Loucy (cell line): ENCODE results near the gene CSRP2.

Experiments
- H2AFZ ChIP-seq: fragments of 200-600 bp; sonication (generic); 2 replicates; pipeline ENCODE4 v1.6.0; 2016; ENCODE audit warnings: antibody characterized with exemption, mild to moderate bottlenecking, low read length, moderate library complexity
- H3F3A ChIP-seq: fragments of 200-600 bp; 2 replicates; pipeline ENCODE4 v1.6.0; 2016; ENCODE audit warnings: antibody characterized with exemption, low read depth, mild to moderate bottlenecking
- H3K27me3 ChIP-seq: fragments of 200-600 bp; sonication (generic); 2 replicates; pipeline ENCODE4 v1.6.1; 2014; ENCODE audit warnings: low read length, mild to moderate bottlenecking; ENCODE audit not compliant: insufficient read depth, poor library complexity, severe bottlenecking
- H3K36me3 ChIP-seq: fragments of 200-600 bp; sonication (generic); 2 replicates; pipeline ENCODE4 v1.6.1; 2016; ENCODE audit warnings: low read length; ENCODE audit not compliant: insufficient read depth
- H3K4me1 ChIP-seq: fragments of 200-600 bp; sonication (generic); 2 replicates; pipeline ENCODE4 v1.5.1; 2014; ENCODE audit warnings: low read length, mild to moderate bottlenecking; ENCODE audit not compliant: insufficient read depth, poor library complexity, severe bottlenecking
- H3K4me2 ChIP-seq: fragments of 200-600 bp; sonication (generic); 2 replicates; pipeline ENCODE4 v1.6.0; 2014; ENCODE audit warnings: antibody characterized with exemption, low read length, low read depth, mild to moderate bottlenecking; ENCODE audit not compliant: poor library complexity, severe bottlenecking
- H3K4me3 ChIP-seq: fragments of 200-600 bp; sonication (generic); 2 replicates; pipeline ENCODE4 v1.5.1; 2014; ENCODE audit warnings: low read length, mild to moderate bottlenecking, mixed read lengths; ENCODE audit not compliant: poor library complexity, severe bottlenecking
- H3K79me2 ChIP-seq: fragments of 200-600 bp; sonication (generic); 2 replicates; pipeline ENCODE4 v1.6.1; 2014; ENCODE audit warnings: low read length; ENCODE audit not compliant: insufficient read depth
- H3K9ac ChIP-seq: fragments of 200-600 bp; sonication (generic); 2 replicates; pipeline ENCODE4 v1.6.0; 2014; ENCODE audit warnings: mild to moderate bottlenecking, low read depth, low read length, moderate library complexity; ENCODE audit not compliant: poor library complexity, severe bottlenecking
- H3K9me2 ChIP-seq: fragments of 200-600 bp; sonication (generic); replicated peaks from 2 replicates; pipeline ENCODE4 v1.6.1; 2016; ENCODE audit warnings: low read depth, low read length, mixed read lengths
- H3K9me3 ChIP-seq: fragments of 200-600 bp; sonication (generic); 2 replicates; pipeline ENCODE4 v1.6.1; 2014; ENCODE audit warnings: mild to moderate bottlenecking, antibody characterized with exemption, low read length, low read depth; ENCODE audit not compliant: insufficient read depth
- H4K20me1 ChIP-seq: fragments of 200-600 bp; sonication (generic); 2 replicates; pipeline ENCODE4 v1.6.0; 2014; ENCODE audit warnings: antibody characterized with exemption, low read length, mild to moderate bottlenecking; ENCODE audit not compliant: insufficient read depth, poor library complexity, severe bottlenecking
- CTCF ChIP-seq: fragments of 200-600 bp; sonication (generic); conservative IDR thresholded peaks from 2 replicates; pipeline ENCODE4 v1.5.1; 2014; ENCODE audit warnings: mild to moderate bottlenecking, antibody characterized with exemption, low read length
- EZH2phosphoT487 ChIP-seq: fragments of 200-600 bp; IDR thresholded peaks from 2 replicates; pipeline ENCODE4 v1.6.1; 2018; ENCODE audit warnings: antibody characterized with exemption, mild to moderate bottlenecking, moderate library complexity, borderline replicate concordance

CSRP2 gene

GRCh38 chr12:76810671-76811419, 68.0 kb downstream of the CSRP2 start:
- TF ChIP-seq CTCF, result no peak
- TF ChIP-seq EZH2phosphoT487, result no peak
- no peaks in the 10 kb centered on the region for H4K20me1 ChIP-seq
- no peak overlapping the region for H3K4me3 ChIP-seq
- peaks cover 58% of the 10 kb centered on the region for H3K36me3 ChIP-seq
- no peaks in the 10 kb centered on the region for H3K79me2 ChIP-seq
- no peak overlapping the region for H2AFZ ChIP-seq
- H3K4me1 ChIP-seq, result no peaks in the 10 kb centered on the region
- H3K9ac ChIP-seq, result no peak overlapping the region
- no peaks in the 10 kb centered on the region for H3K9me2 ChIP-seq
- H3K4me2 ChIP-seq, result no peak overlapping the region
- H3K9me3 ChIP-seq, result no peaks in the 10 kb centered on the region
- H3F3A ChIP-seq, result no peaks in the 10 kb centered on the region
- no peaks in the 10 kb centered on the region for H3K27me3 ChIP-seq
